Left ventricle myocardium inferior (tissue), 1 donor: ENCODE results near the gene SYNGR4. TPM values are rescaled to one million over a fixed set of nuclear protein-coding genes. Genes with fewer than 3 reads are reported as not detected.

ENCODE experiments used
- DNase-seq: peaks from one replicate; pipeline ENCODE4 v3.0.0-alpha.2; 2020
- H3K27ac ChIP-seq: fragments of 200-600 bp; replicated peaks from 2 replicates; pipeline ENCODE4 v1.8.0; 2021
- H3K27me3 ChIP-seq: fragments of 200-600 bp; 2 replicates; pipeline ENCODE4 v1.8.0; 2021; ENCODE audit warnings: low read depth
- H3K36me3 ChIP-seq: fragments of 200-600 bp; 2 replicates; pipeline ENCODE4 v1.8.0; 2021
- H3K4me1 ChIP-seq: fragments of 200-600 bp; 2 replicates; pipeline ENCODE4 v1.8.0; 2021
- H3K4me3 ChIP-seq: fragments of 200-600 bp; 2 replicates; pipeline ENCODE4 v1.8.0; 2021; ENCODE audit warnings: mild to moderate bottlenecking, moderate library complexity
- H3K9me3 ChIP-seq: fragments of 200-600 bp; replicated peaks from 2 replicates; pipeline ENCODE4 v1.8.0; 2021
- intact Hi-C: fragments of 100-400 bp; cut with micrococcal nuclease; formaldehyde crosslinking; loops from one replicate; pipeline ENCODE4 v1.11.0; 2022
- total RNA-seq: library from RNA; stranded (reverse); fragmentation: NEBNext Ultra II Directional; extraction: Animal tissue kit (Norgen Biotek cat#: 25700); gene quantifications from one replicate; pipeline ENCODE4 v1.2.1, GENCODE V29; 2021
- TF ChIP-seq, protein P1 (sequence below): fragments of 200-600 bp; IDR thresholded peaks from 2 replicates; pipeline ENCODE4 v1.8.0; 2021; ENCODE audit warnings: antibody characterized with exemption, mild to moderate bottlenecking, borderline replicate concordance
- donor health status: DM: no; HTN: yes; CAD: no; lungs with severe emphysema.

Gene SYNGR4
- total RNA-seq, 1 donor from 2014 or later = not detected

DNA sequence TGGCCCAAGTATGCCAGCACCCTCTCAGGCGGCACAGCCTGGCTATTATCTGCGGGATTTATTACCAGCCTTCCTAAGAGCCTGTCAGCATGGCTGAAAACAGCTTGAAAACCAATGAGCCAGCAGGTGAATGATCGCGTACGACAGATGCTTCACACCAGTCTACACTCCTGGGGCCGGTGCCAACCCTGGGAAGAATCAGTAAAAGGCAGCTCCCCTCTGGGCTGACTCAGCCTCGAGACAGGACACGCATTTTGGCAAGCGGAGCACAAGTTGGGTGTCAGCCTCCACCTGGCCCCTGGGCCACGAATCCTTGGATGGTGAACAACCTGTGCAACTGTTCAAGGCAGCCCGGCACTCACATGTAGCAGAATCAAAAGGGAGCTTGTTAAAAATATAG is 23.2 kb upstream of the SYNGR4 start:
- Histone ChIP-seq H3K27ac (no peak overlapping the region), H3K4me3 (no peak overlapping the region), H3K4me1 (no peaks in the 10 kb centered on the region), H3K9me3 (no peaks in the 10 kb centered on the region), H3K27me3 (no peaks in the 10 kb centered on the region), H3K36me3 (peaks cover 25% of the 10 kb centered on the region)
- intact Hi-C loops = no loop called here
- TF ChIP-seq, protein P1, sequence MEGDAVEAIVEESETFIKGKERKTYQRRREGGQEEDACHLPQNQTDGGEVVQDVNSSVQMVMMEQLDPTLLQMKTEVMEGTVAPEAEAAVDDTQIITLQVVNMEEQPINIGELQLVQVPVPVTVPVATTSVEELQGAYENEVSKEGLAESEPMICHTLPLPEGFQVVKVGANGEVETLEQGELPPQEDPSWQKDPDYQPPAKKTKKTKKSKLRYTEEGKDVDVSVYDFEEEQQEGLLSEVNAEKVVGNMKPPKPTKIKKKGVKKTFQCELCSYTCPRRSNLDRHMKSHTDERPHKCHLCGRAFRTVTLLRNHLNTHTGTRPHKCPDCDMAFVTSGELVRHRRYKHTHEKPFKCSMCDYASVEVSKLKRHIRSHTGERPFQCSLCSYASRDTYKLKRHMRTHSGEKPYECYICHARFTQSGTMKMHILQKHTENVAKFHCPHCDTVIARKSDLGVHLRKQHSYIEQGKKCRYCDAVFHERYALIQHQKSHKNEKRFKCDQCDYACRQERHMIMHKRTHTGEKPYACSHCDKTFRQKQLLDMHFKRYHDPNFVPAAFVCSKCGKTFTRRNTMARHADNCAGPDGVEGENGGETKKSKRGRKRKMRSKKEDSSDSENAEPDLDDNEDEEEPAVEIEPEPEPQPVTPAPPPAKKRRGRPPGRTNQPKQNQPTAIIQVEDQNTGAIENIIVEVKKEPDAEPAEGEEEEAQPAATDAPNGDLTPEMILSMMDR = no peak
- no peak for DNase-seq

DNA sequence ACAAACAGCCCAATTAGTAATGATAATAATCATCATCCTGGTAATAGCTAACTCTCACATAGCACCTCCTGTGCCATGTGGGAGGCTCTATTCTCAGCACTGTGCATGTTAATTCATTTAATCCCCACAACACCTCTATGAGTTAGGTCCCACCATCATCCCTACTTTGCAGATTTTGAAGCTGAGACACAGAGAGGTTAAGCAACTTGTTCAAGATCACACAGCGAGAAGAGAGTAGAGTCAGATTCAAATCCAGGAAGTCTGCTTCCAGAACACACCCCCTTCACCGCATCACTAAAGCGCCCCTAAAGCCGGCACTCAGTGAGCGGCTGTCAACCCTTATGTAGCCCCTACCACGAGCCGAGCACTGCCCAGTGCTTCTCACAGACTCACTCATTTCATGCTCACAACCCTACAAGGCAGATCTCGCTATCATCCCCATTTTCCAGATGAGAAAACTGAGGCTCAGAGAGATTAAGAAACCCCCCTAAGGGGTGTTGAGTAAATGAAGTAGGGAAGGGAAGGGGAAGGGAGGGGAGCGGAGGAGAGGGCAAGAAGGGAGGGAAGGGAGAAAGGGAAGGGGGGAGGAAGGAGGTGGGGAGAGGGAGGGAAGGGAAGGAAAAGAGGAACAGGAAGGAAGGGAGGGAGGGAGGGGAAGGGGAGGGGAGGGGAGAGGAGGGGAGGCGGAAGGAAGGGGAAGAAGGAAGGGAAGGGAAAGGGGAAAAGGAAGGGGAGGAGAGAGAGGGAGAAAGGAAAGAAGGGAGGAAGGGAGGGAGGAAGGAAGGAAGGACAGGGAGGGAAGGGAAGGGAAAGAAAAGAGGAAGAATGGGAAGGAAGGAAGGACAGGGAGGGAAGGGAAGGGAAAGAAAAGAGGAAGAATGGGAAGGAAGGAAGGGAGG is 22.4 kb upstream of the SYNGR4 start:
- Histone ChIP-seq H3K27ac (no peak overlapping the region), H3K9me3 (no peaks in the 10 kb centered on the region), H3K36me3 (peaks cover 25% of the 10 kb centered on the region), H3K4me3 (no peak overlapping the region), H3K27me3 (no peaks in the 10 kb centered on the region), H3K4me1 (no peaks in the 10 kb centered on the region)
- TF ChIP-seq, protein P1 = no peak
- DNase-seq = no peak
- intact Hi-C loops = no loop called here

DNA sequence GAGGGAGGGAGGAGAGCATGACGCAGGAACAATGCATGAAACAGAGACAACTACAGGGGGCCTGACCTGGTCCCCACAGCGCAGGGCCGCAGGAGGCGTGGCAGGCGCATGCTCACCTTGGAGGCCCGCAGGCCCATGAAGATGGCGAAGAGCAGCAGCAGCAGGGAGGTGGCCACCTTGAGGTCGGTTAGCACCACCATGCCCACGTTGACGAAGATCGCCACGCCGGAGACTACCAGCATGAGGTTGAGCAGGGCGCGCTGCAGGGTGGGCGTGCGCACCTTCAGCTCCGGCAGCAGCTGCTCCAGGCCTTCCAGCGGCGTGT is 21.8 kb upstream of the SYNGR4 start:
- TF ChIP-seq, protein P1 = no peak
- peaks cover 25% of the 10 kb centered on the region for H3K36me3 ChIP-seq
- no peaks in the 10 kb centered on the region for H3K9me3 ChIP-seq
- no peak overlapping the region for H3K27ac ChIP-seq
- H3K4me1 ChIP-seq = no peaks in the 10 kb centered on the region
- H3K27me3 ChIP-seq = no peaks in the 10 kb centered on the region
- intact Hi-C loops = no loop called here
- H3K4me3 ChIP-seq = no peak overlapping the region
- DNase-seq = no peak

DNA sequence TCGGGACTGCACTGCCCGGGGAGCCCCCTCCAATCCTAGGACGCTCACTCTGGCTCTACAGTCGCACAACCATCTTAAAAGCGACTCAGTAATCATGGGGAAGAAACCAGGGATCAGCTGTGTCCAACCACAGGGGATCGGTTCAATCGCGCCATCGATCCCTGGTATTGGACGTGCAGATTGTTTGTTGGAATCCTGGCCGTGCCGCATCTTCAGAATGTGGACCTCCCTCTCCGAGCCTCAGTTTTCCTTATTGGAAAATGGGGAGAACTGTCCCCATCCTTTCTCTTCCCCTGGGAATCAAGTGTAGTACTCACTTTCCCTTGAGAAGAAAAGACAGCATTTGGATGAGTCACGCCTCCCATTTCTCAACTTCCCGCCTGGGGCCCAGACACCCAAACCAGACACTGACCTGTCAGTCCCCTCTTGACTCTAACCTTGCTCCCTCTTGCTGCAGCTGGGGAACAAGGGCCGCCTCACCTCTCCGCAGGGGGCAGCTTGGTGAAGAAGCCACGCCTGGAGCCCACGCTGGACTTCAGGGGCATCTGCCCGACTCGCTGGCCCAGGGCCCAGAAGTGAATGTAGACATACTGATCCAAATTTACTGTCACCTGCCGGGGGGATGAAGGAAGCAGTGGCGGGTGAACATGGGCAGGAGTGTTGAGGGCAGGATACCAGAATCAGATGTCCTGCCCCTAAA is 21.2 kb upstream of the SYNGR4 start:
- no peaks in the 10 kb centered on the region for H3K27me3 ChIP-seq
- intact Hi-C loops = no loop called here

DNA sequence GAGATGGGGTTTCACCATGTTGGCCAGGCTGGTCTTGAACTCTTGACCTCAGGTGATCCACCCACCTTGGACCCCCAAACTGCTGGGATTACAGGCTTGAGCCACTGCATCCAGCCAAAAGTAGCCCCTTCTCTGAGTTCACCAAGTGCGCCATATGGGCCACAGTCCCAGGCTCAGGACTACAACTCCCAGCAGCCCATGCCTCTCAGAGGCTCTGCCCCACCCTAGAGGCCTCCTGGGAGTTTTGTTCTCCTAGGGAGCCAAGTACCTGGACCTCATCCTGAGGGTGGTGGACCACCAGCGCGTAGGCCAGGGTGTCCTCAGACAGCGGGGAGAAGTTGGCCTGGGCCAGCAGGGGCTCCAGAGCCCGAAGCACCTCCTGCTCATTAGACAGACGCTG is 19.3 kb upstream of the SYNGR4 start:
- no peak overlapping the region for H3K4me3 ChIP-seq
- H3K27me3 ChIP-seq = no peaks in the 10 kb centered on the region
- TF ChIP-seq, protein P1 = no peak
- H3K27ac ChIP-seq = no peak overlapping the region
- intact Hi-C loops = no loop called here
- H3K4me1 ChIP-seq = peaks cover 8% of the 10 kb centered on the region
- H3K9me3 ChIP-seq = no peaks in the 10 kb centered on the region
- no peak for DNase-seq
- H3K36me3 ChIP-seq = peaks cover 25% of the 10 kb centered on the region

More for the DNA sequence above, 21.2 kb upstream of the SYNGR4 start:
- no peak overlapping the region for H3K4me3 ChIP-seq
- no peak overlapping the region for H3K27ac ChIP-seq
- TF ChIP-seq, protein P1 = no peak
- no peaks in the 10 kb centered on the region for H3K9me3 ChIP-seq
- H3K36me3 ChIP-seq = peaks cover 25% of the 10 kb centered on the region
- H3K4me1 ChIP-seq = peaks cover 4% of the 10 kb centered on the region
- no peak for DNase-seq
